SJSA1 (cell line): ENCODE results near the gene PPP1R15B. TPM values are rescaled to one million over a fixed set of nuclear protein-coding genes. Genes with fewer than 3 reads are reported as not detected.
A peak's percentile ranks its signal among the peaks of the same experiment; 100 is the strongest.

ENCODE experiments used
- DNase-seq, 2 experiments: peaks; one replicate each; pipeline ENCODE4 v3.0.0-alpha.2; 2015 to 2020; ENCODE audit warnings: low spot score in 2 of 2, low read depth in 1 of 2
- H3K27ac ChIP-seq: fragments of 250-450 bp; sonication (Bioruptor Pico); 2 replicates; pipeline ENCODE4 v1.5.1; 2020; ENCODE audit warnings: mild to moderate bottlenecking, moderate library complexity
- H3K27me3 ChIP-seq: fragments of 250-450 bp; sonication (Bioruptor Pico); replicated peaks from 2 replicates; pipeline ENCODE4 v1.5.1; 2020; ENCODE audit warnings: mild to moderate bottlenecking, moderate library complexity
- H3K36me3 ChIP-seq: fragments of 250-450 bp; sonication (Bioruptor Pico); 2 replicates; pipeline ENCODE4 v1.5.1; 2020; ENCODE audit warnings: mild to moderate bottlenecking
- H3K4me1 ChIP-seq: fragments of 250-450 bp; sonication (Bioruptor Pico); replicated peaks from 2 replicates; pipeline ENCODE4 v1.6.1; 2021; ENCODE audit warnings: mild to moderate bottlenecking
- H3K4me3 ChIP-seq: fragments of 250-450 bp; sonication (Bioruptor Pico); 2 replicates; pipeline ENCODE4 v1.5.1; 2020; ENCODE audit warnings: mild to moderate bottlenecking
- H3K9me3 ChIP-seq: fragments of 250-450 bp; sonication (Bioruptor Pico); replicated peaks from 2 replicates; pipeline ENCODE4 v1.5.1; 2020; ENCODE audit warnings: mild to moderate bottlenecking
- total RNA-seq: library from RNA; depleted of rRNA; stranded (reverse); fragments of >200 nt; shearing (Covaris generic); gene quantifications from 2 replicates; pipeline ENCODE4 v1.2.3, GENCODE V29; 2014

The PPP1R15B gene
- total RNA-seq, 1 experiment from 2014 or later: 25.5 TPM

GRCh38 chr1:204420039-204421004, 8.7 kb upstream of the PPP1R15B start:
- Histone ChIP-seq H3K9me3 (no peaks in the 10 kb centered on the region), H3K4me1 (peaks cover 24% of the 10 kb centered on the region), H3K27ac (no peak overlapping the region), H3K36me3 (no peaks in the 10 kb centered on the region), H3K27me3 (no peaks in the 10 kb centered on the region), H3K4me3 (no peak overlapping the region)
- no peak for DNase-seq

- no peaks in the 10 kb centered on the region for H3K27me3 ChIP-seq
- H3K27ac ChIP-seq: no peak overlapping the region
- H3K9me3 ChIP-seq: no peaks in the 10 kb centered on the region
- no peak for DNase-seq
- H3K36me3 ChIP-seq: no peaks in the 10 kb centered on the region
- peaks cover 24% of the 10 kb centered on the region for H3K4me1 ChIP-seq
- H3K4me3 ChIP-seq: no peak overlapping the region
Observed at GRCh38 chr1:204419064-204419403, 7.4 kb upstream of the PPP1R15B start.

GRCh38 chr1:204418174-204419063, 6.8 kb upstream of the PPP1R15B start:
- DNase-seq: no peak
- H3K4me3 ChIP-seq: no peak overlapping the region
- no peaks in the 10 kb centered on the region for H3K36me3 ChIP-seq
- no peak overlapping the region for H3K27ac ChIP-seq
- peaks cover 24% of the 10 kb centered on the region for H3K4me1 ChIP-seq
- H3K27me3 ChIP-seq: no peaks in the 10 kb centered on the region
- H3K9me3 ChIP-seq: no peaks in the 10 kb centered on the region

GRCh38 chr1:204417074-204417997, 5.7 kb upstream of the PPP1R15B start:
- H3K27ac ChIP-seq: peak overlapping the region; percentile 52

GRCh38 chr1:204416589-204417073, 5.0 kb upstream of the PPP1R15B start:
- no peaks in the 10 kb centered on the region for H3K27me3 ChIP-seq
- peaks cover 27% of the 10 kb centered on the region for H3K4me1 ChIP-seq
- H3K36me3 ChIP-seq: no peaks in the 10 kb centered on the region
- H3K27ac ChIP-seq: no peak overlapping the region; the same call in 1 of the 2 replicates
- DNase-seq: no peak
- no peak overlapping the region for H3K4me3 ChIP-seq
- H3K9me3 ChIP-seq: no peaks in the 10 kb centered on the region

More at GRCh38 chr1:204417074-204417997, 5.7 kb upstream of the PPP1R15B start:
- no peaks in the 10 kb centered on the region for H3K9me3 ChIP-seq
- no peaks in the 10 kb centered on the region for H3K27me3 ChIP-seq
- H3K4me3 ChIP-seq: no peak overlapping the region
- no peaks in the 10 kb centered on the region for H3K36me3 ChIP-seq
- peaks cover 24% of the 10 kb centered on the region for H3K4me1 ChIP-seq
- DNase-seq: peak; percentile 68 to 75

GRCh38 chr1:204415351-204415750, 3.7 kb upstream of the PPP1R15B start:
- no peaks in the 10 kb centered on the region for H3K27me3 ChIP-seq
- H3K27ac ChIP-seq: no peak overlapping the region

GRCh38 chr1:204414016-204414415, 2.4 kb upstream of the PPP1R15B start:
- Histone ChIP-seq H3K4me3 (no peak overlapping the region), H3K4me1 (peaks cover 24% of the 10 kb centered on the region), H3K27ac (no peak overlapping the region), H3K36me3 (peaks cover 23% of the 10 kb centered on the region), H3K9me3 (no peaks in the 10 kb centered on the region), H3K27me3 (no peaks in the 10 kb centered on the region)
- DNase-seq: no peak

More at GRCh38 chr1:204415351-204415750, 3.7 kb upstream of the PPP1R15B start:
- Histone ChIP-seq H3K4me3 (no peak overlapping the region), H3K9me3 (no peaks in the 10 kb centered on the region), H3K36me3 (peaks cover 10% of the 10 kb centered on the region), H3K4me1 (peaks cover 27% of the 10 kb centered on the region)
- DNase-seq: no peak

GRCh38 chr1:204413170-204413535, 1.5 kb upstream of the PPP1R15B start:
- peaks cover 19% of the 10 kb centered on the region for H3K4me1 ChIP-seq
- H3K4me3 ChIP-seq: no peak overlapping the region
- H3K9me3 ChIP-seq: no peaks in the 10 kb centered on the region
- H3K27ac ChIP-seq: no peak overlapping the region
- no peaks in the 10 kb centered on the region for H3K27me3 ChIP-seq
- no peak for DNase-seq
- peaks cover 32% of the 10 kb centered on the region for H3K36me3 ChIP-seq

- H3K4me1 ChIP-seq: peaks cover 4% of the 10 kb centered on the region
- no peaks in the 10 kb centered on the region for H3K9me3 ChIP-seq
- H3K4me3 ChIP-seq: peak overlapping the region; percentile 89
- no peaks in the 10 kb centered on the region for H3K27me3 ChIP-seq
- peak in 1 of 2 experiments; percentile 46 for DNase-seq
- peak overlapping the region; percentile 90 for H3K27ac ChIP-seq
- H3K36me3 ChIP-seq: peaks cover 51% of the 10 kb centered on the region
Observed at GRCh38 chr1:204410688-204411450, 748 bp downstream of the PPP1R15B start.

- Histone ChIP-seq H3K27me3 (no peaks in the 10 kb centered on the region), H3K9me3 (no peaks in the 10 kb centered on the region), H3K4me1 (peaks cover 4% of the 10 kb centered on the region), H3K4me3 (peak overlapping the region; percentile 89), H3K27ac (no peak overlapping the region), H3K36me3 (peaks cover 59% of the 10 kb centered on the region)
- peak in 1 of 2 experiments; percentile 25 for DNase-seq
Observed at GRCh38 chr1:204409836-204410687, 1.6 kb downstream of the PPP1R15B start.

- H3K4me1 ChIP-seq: peaks cover 4% of the 10 kb centered on the region
- no peaks in the 10 kb centered on the region for H3K27me3 ChIP-seq
- H3K4me3 ChIP-seq: peak overlapping the region; percentile 89
- no peak overlapping the region for H3K27ac ChIP-seq
- no peak for DNase-seq
- no peaks in the 10 kb centered on the region for H3K9me3 ChIP-seq
- H3K36me3 ChIP-seq: peaks cover 69% of the 10 kb centered on the region
Observed at GRCh38 chr1:204409123-204409522, 2.5 kb downstream of the PPP1R15B start.

- peaks cover 74% of the 10 kb centered on the region for H3K36me3 ChIP-seq
- H3K4me1 ChIP-seq: peaks cover 4% of the 10 kb centered on the region
- DNase-seq: no peak
- H3K4me3 ChIP-seq: peak overlapping the region; percentile 89
- no peaks in the 10 kb centered on the region for H3K27me3 ChIP-seq
- no peaks in the 10 kb centered on the region for H3K9me3 ChIP-seq
- H3K27ac ChIP-seq: no peak overlapping the region
Observed at GRCh38 chr1:204408602-204409001, 3.0 kb downstream of the PPP1R15B start.
